Vagina (tissue), 2 donors: ENCODE data around the gene TMPRSS11E. TPM values are rescaled to one million over a fixed set of nuclear protein-coding genes. Genes with fewer than 3 reads are reported as not detected.

Source experiments
- DNase-seq, 2 donors: peaks; one replicate each; pipeline ENCODE4 v3.0.0-alpha.2; 2017; ENCODE audit errors: extremely low spot score in 2 of 2
- H3K27ac ChIP-seq: fragments of 200-600 bp; sonication (generic); one replicate; pipeline ENCODE4 v1.5.1; 2019
- H3K27me3 ChIP-seq: fragments of 200-600 bp; sonication (generic); one replicate; pipeline ENCODE4 v1.5.1; 2019
- H3K36me3 ChIP-seq, 2 donors: fragments of 200-600 bp; sonication (generic); one replicate each; pipeline ENCODE4 v1.5.1; 2017 to 2019
- H3K4me1 ChIP-seq: fragments of 200-600 bp; sonication (generic); one replicate; pipeline ENCODE4 v1.5.1; 2019
- H3K4me3 ChIP-seq, 2 donors: fragments of 200-600 bp; sonication (generic); 1 replicate in 1 of 2; 2 replicates in 1 of 2; pipeline ENCODE4 v1.5.1; 2016 to 2019
- H3K9me3 ChIP-seq: fragments of 200-600 bp; sonication (generic); one replicate; pipeline ENCODE4 v1.5.1; 2019
- CTCF ChIP-seq, 3 experiments: fragments of 450-650 bp in 2 of 3; fragments of 200-600 bp in 1 of 3; sonication (generic) in 1 of 3; IDR thresholded peaks; one replicate each; pipeline ENCODE4 v1.5.1; 2017 to 2019; ENCODE audit warnings: antibody characterized with exemption in 3 of 3, mild to moderate bottlenecking in 2 of 3, moderate library complexity in 2 of 3
- POLR2A ChIP-seq, 2 donors: fragments of 450-650 bp; IDR thresholded peaks; one replicate each; pipeline ENCODE4 v1.6.1; 2017; ENCODE audit warnings: antibody characterized with exemption in 2 of 2, mild to moderate bottlenecking in 2 of 2, moderate library complexity in 2 of 2
- POLR2AphosphoS5 ChIP-seq, 2 donors: sonication (generic); formaldehyde crosslinking; IDR thresholded peaks; one replicate each; pipeline ENCODE4 v1.9.0; 2017; ENCODE audit warnings: antibody characterized with exemption in 2 of 2, mild to moderate bottlenecking in 2 of 2, low read depth in 1 of 2; ENCODE audit not compliant: insufficient read depth in 1 of 2
- intact Hi-C: fragments of 100-400 bp; cut with DNase I; formaldehyde crosslinking; loops from one replicate; pipeline ENCODE4 v1.15.1; 2023
- total RNA-seq: library from RNA; depleted of rRNA; stranded (reverse); fragments of >200 nt; gene quantifications from one replicate; pipeline ENCODE4 v1.2.3, GENCODE V29; 2016

Gene TMPRSS11E
- total RNA-seq, 1 donor from 2014 or later, result 74.2 TPM

GRCh38 chr4:68466751-68467150 is 19.5 kb downstream of the TMPRSS11E start:
- Histone ChIP-seq H3K9me3 (no peaks in the 10 kb centered on the region), H3K36me3 (no peaks in the 10 kb centered on the region), H3K4me1 (no peaks in the 10 kb centered on the region), H3K27me3 (no peaks in the 10 kb centered on the region), H3K4me3 (no peak overlapping the region), H3K27ac (no peak overlapping the region)
- intact Hi-C loops, result no loop called here
- DNase-seq, result no peak
- TF ChIP-seq POLR2AphosphoS5 (IDR thresholded peaks at IDR 0.05; ENCODE audit: insufficient read depth in 1 of 2, low read depth in 1 of 2) (no peak), POLR2A (IDR thresholded peaks at IDR 0.05) (no peak), CTCF (IDR thresholded peaks at IDR 0.05) (no peak)

- Histone ChIP-seq H3K27me3 (no peaks in the 10 kb centered on the region), H3K36me3 (no peaks in the 10 kb centered on the region), H3K4me1 (no peaks in the 10 kb centered on the region), H3K9me3 (no peaks in the 10 kb centered on the region), H3K27ac (no peak overlapping the region), H3K4me3 (no peak overlapping the region)
- intact Hi-C loops, result no loop called here
- no peak for DNase-seq
- no peak for TF ChIP-seq CTCF (IDR thresholded peaks at IDR 0.05)
- TF ChIP-seq POLR2AphosphoS5 (IDR thresholded peaks at IDR 0.05; ENCODE audit: insufficient read depth in 1 of 2, low read depth in 1 of 2), result no peak
Observed at GRCh38 chr4:68469482-68469881, 22.2 kb downstream of the TMPRSS11E start.

- intact Hi-C loops, result no loop called here
- Histone ChIP-seq H3K9me3 (no peaks in the 10 kb centered on the region), H3K27ac (no peak overlapping the region), H3K4me1 (no peaks in the 10 kb centered on the region), H3K36me3 (no peaks in the 10 kb centered on the region), H3K27me3 (no peaks in the 10 kb centered on the region), H3K4me3 (no peak overlapping the region)
- DNase-seq, result no peak
- no peak for TF ChIP-seq POLR2AphosphoS5 (IDR thresholded peaks at IDR 0.05; ENCODE audit: insufficient read depth in 1 of 2, low read depth in 1 of 2)
- TF ChIP-seq POLR2A (IDR thresholded peaks at IDR 0.05), result no peak
- no peak for TF ChIP-seq CTCF (IDR thresholded peaks at IDR 0.05)
Observed at GRCh38 chr4:68476191-68476590, 28.9 kb downstream of the TMPRSS11E start.

GRCh38 chr4:68489338-68489737 is 42.1 kb downstream of the TMPRSS11E start:
- intact Hi-C loops, result no loop called here
- no peaks in the 10 kb centered on the region for H3K4me1 ChIP-seq
- H3K27ac ChIP-seq, result no peak overlapping the region
- no peak overlapping the region for H3K4me3 ChIP-seq
- TF ChIP-seq POLR2AphosphoS5 (IDR thresholded peaks at IDR 0.05; ENCODE audit: insufficient read depth in 1 of 2, low read depth in 1 of 2) (no peak), CTCF (IDR thresholded peaks at IDR 0.05) (no peak), POLR2A (IDR thresholded peaks at IDR 0.05) (no peak)
- no peak for DNase-seq
- H3K27me3 ChIP-seq, result no peaks in the 10 kb centered on the region
- H3K9me3 ChIP-seq, result no peaks in the 10 kb centered on the region
- no peaks in the 10 kb centered on the region for H3K36me3 ChIP-seq

- Histone ChIP-seq H3K9me3 (no peaks in the 10 kb centered on the region), H3K4me3 (no peak overlapping the region), H3K27me3 (no peaks in the 10 kb centered on the region), H3K4me1 (no peaks in the 10 kb centered on the region), H3K36me3 (no peaks in the 10 kb centered on the region), H3K27ac (no peak overlapping the region)
- no peak for TF ChIP-seq CTCF (IDR thresholded peaks at IDR 0.05)
- TF ChIP-seq POLR2A (IDR thresholded peaks at IDR 0.05), result no peak
- no peak for TF ChIP-seq POLR2AphosphoS5 (IDR thresholded peaks at IDR 0.05; ENCODE audit: insufficient read depth in 1 of 2, low read depth in 1 of 2)
- intact Hi-C loops, result no loop called here
- no peak for DNase-seq
Observed at GRCh38 chr4:68490826-68491457, 43.7 kb downstream of the TMPRSS11E start.
